ENCODE results near the gene EFEMP1. TPM values are rescaled to one million over a fixed set of nuclear protein-coding genes. Genes with fewer than 3 reads are reported as not detected.

The EFEMP1 gene
- total and polyA plus RNA-seq, 11 donors: 11.3 to 201 (median 34.4) TPM

GRCh38 chr2:55846426-55846825 lies 77.2 kb downstream of the EFEMP1 start:
- no peak for ATAC-seq
- Histone ChIP-seq H3K4me1 (peaks cover 0 to 10% (median 0%) of the 10 kb centered on the region in 12 donors), H3K4me3 (no peak overlapping the region), H3K27ac (no peak overlapping the region), H3K27me3 (no peaks in the 10 kb centered on the region), H3K36me3 (no peaks in the 10 kb centered on the region), H3K9me3 (no peaks in the 10 kb centered on the region)
- TF ChIP-seq POLR2A (IDR thresholded peaks at IDR 0.05): no peak
- TF ChIP-seq, protein P1, sequence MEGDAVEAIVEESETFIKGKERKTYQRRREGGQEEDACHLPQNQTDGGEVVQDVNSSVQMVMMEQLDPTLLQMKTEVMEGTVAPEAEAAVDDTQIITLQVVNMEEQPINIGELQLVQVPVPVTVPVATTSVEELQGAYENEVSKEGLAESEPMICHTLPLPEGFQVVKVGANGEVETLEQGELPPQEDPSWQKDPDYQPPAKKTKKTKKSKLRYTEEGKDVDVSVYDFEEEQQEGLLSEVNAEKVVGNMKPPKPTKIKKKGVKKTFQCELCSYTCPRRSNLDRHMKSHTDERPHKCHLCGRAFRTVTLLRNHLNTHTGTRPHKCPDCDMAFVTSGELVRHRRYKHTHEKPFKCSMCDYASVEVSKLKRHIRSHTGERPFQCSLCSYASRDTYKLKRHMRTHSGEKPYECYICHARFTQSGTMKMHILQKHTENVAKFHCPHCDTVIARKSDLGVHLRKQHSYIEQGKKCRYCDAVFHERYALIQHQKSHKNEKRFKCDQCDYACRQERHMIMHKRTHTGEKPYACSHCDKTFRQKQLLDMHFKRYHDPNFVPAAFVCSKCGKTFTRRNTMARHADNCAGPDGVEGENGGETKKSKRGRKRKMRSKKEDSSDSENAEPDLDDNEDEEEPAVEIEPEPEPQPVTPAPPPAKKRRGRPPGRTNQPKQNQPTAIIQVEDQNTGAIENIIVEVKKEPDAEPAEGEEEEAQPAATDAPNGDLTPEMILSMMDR (IDR thresholded peaks at IDR 0.05): no peak
- intact Hi-C loops (cut with DNase I): no loop called here
- 88 to 96% (median 92%) methylated on average over 1 of the region's 1 CpG for WGBS, 4 donors
- no peak for DNase-seq

- H3K4me1 ChIP-seq: peaks cover 0 to 10% (median 0%) of the 10 kb centered on the region in 12 donors
- H3K27ac ChIP-seq: no peak overlapping the region
- no peaks in the 10 kb centered on the region for H3K9me3 ChIP-seq
- no peaks in the 10 kb centered on the region for H3K36me3 ChIP-seq
- WGBS, 4 donors: 43 to 79% (median 63%) methylated on average over 2 of the region's 2 CpGs
- intact Hi-C loops (cut with DNase I): no loop called here
- H3K4me3 ChIP-seq: no peak overlapping the region
- TF ChIP-seq POLR2A (IDR thresholded peaks at IDR 0.05): no peak
- TF ChIP-seq, protein P1 (IDR thresholded peaks at IDR 0.05): no peak
- H3K27me3 ChIP-seq: no peaks in the 10 kb centered on the region
- no peak for ATAC-seq
- no peak for DNase-seq
These were observed 78.6 kb downstream of the EFEMP1 start for GRCh38 chr2:55844986-55845385.

DNA sequence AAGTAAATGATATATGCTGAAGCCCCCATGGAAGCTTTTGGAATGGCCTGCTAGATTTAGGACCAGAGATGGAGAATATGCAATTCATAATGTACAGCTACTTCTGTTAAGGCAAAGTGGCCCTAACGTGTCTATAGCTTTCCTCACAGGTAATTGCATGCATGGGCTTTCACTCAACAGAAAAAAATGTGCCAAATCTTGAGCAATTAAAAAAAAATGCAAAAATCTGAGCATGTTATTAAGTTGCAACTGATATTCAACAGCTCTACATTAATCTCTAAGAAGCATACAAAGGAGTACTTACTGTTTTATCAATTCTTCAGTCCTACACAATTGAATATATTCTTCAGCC lies 79.6 kb downstream of the EFEMP1 start:
- Histone ChIP-seq H3K4me3 (no peak overlapping the region), H3K27ac (no peak overlapping the region), H3K36me3 (no peaks in the 10 kb centered on the region), H3K9me3 (no peaks in the 10 kb centered on the region), H3K4me1 (peaks cover 0 to 10% (median 0%) of the 10 kb centered on the region in 12 donors), H3K27me3 (no peaks in the 10 kb centered on the region)
- no peak for ATAC-seq
- intact Hi-C loops (cut with DNase I): no loop called here
- no peak for TF ChIP-seq POLR2A (IDR thresholded peaks at IDR 0.05)
- TF ChIP-seq, protein P1 (IDR thresholded peaks at IDR 0.05): no peak
- 41 to 78% (median 60%) methylated on average over 1 of the region's 1 CpG for WGBS, 4 donors
- DNase-seq: no peak

GRCh38 chr2:55843096-55843993 lies 80.2 kb downstream of the EFEMP1 start:
- ATAC-seq: peak in 1 of 4 donors; percentile 31
- DNase-seq: no peak
- peak overlapping the region in 1 of 12 donors; percentile 1 for H3K27ac ChIP-seq
- H3K36me3 ChIP-seq: no peaks in the 10 kb centered on the region
- H3K4me3 ChIP-seq: no peak overlapping the region
- TF ChIP-seq, protein P1 (IDR thresholded peaks at IDR 0.05): no peak
- no peak for TF ChIP-seq POLR2A (IDR thresholded peaks at IDR 0.05)
- WGBS, 4 donors: 42 to 60% (median 47%) methylated on average over 6 of the region's 6 CpGs
- no peaks in the 10 kb centered on the region for H3K27me3 ChIP-seq
- H3K4me1 ChIP-seq: peaks cover 0 to 10% (median 0%) of the 10 kb centered on the region in 12 donors
- intact Hi-C loops (cut with DNase I): no loop called here
- no peaks in the 10 kb centered on the region for H3K9me3 ChIP-seq

Data from heart left ventricle (tissue), 16 donors.